HepG2 (cell line): ENCODE results near the gene SEC11A. TPM values are rescaled to one million over a fixed set of nuclear protein-coding genes. Genes with fewer than 3 reads are reported as not detected.

Experiments
- ATAC-seq: fragments of 200-7000 bp; cut with Tn5 transposase; 3 replicates; pipeline ENCODE4 v1.9.1; 2020; ENCODE audit warnings: mild to moderate bottlenecking, moderate library complexity
- BruUV-seq: library from RNA; stranded (reverse); fragments of 400-500 nt; replicated peaks from 2 replicates; lab custom pipeline; 2021; lab: Mats Ljungman, UMichigan
- CTCF ChIA-PET: fragments of 300-600 bp; formaldehyde crosslinking; extraction: SDS; loops from one replicate; lab custom pipeline; 2021; ENCODE audit warnings: low total read pairs, inconsistent platforms, low intra/inter-chr PET ratio; lab: Yijun Ruan, JAX
- POLR2A ChIA-PET: fragments of 350-600 bp; sonication (Branson Sonifier 250); formaldehyde crosslinking; loops from one replicate; lab custom pipeline; 2020; ENCODE audit warnings: antibody characterized with exemption, inconsistent platforms; lab: Yijun Ruan, JAX
- DNase-seq: peaks from one replicate; pipeline ENCODE4 v3.0.0-alpha.2; 2015; ENCODE audit warnings: low spot score
- FAIRE-seq: peaks from 3 replicates; lab custom pipeline; 2011; peaks lifted over from hg19 to GRCh38; lab: Jason Lieb, UNC
- H2AFZ ChIP-seq: one replicate; pipeline ENCODE4 v1.6.1; 2011; ENCODE audit warnings: low read length, inconsistent platforms
- H3K27ac ChIP-seq: fragments of 300-600 bp; 3 replicates; pipeline ENCODE4 v1.8.0; 2011; ENCODE audit warnings: mixed run types, mild to moderate bottlenecking, mixed read lengths, low read length, inconsistent platforms; ENCODE audit not compliant: insufficient read depth; ENCODE audit errors: extremely low read length
- H3K27me3 ChIP-seq, 2 experiments: fragments of 200-600 bp in 1 of 2; 2 replicates in 1 of 2; 3 replicates in 1 of 2; pipeline versions ENCODE4 v1.6.0 to v1.8.0; 2011; ENCODE audit warnings: low read length in 2 of 2, mild to moderate bottlenecking in 2 of 2, moderate library complexity in 2 of 2, inconsistent platforms in 1 of 2; ENCODE audit not compliant: insufficient read depth in 2 of 2, control insufficient read depth in 1 of 2
- H3K36me3 ChIP-seq, 2 experiments: fragments of 200-600 bp in 1 of 2; replicated peaks in 1 of 2; 2 replicates in 1 of 2; 3 replicates in 1 of 2; pipeline versions ENCODE4 v1.5.1 to v1.8.0; 2011; ENCODE audit warnings: low read length in 2 of 2, inconsistent platforms in 1 of 2; ENCODE audit not compliant: insufficient read depth in 2 of 2, control insufficient read depth in 1 of 2
- H3K4me1 ChIP-seq: 2 replicates; pipeline ENCODE4 v1.5.1; 2012; ENCODE audit warnings: low read length, inconsistent platforms; ENCODE audit not compliant: insufficient read depth
- H3K4me2 ChIP-seq: 2 replicates; pipeline ENCODE4 v1.6.0; 2011; ENCODE audit warnings: low read depth, low read length, inconsistent platforms
- H3K4me3 ChIP-seq, 3 experiments: fragments of 200-600 bp in 1 of 3; sonication (generic), shearing (Covaris generic) in 1 of 3; replicated peaks in 1 of 3; 2 replicates each; pipeline ENCODE4 v1.5.1; 2011 to 2016; ENCODE audit warnings: low read length in 3 of 3, inconsistent platforms in 2 of 3, low read depth in 2 of 3, mild to moderate bottlenecking in 2 of 3, control low read depth in 1 of 3, mixed read lengths in 1 of 3; ENCODE audit not compliant: insufficient read depth in 1 of 3
- H3K79me2 ChIP-seq: one replicate; pipeline ENCODE4 v1.6.1; 2011; ENCODE audit warnings: low read length, inconsistent platforms; ENCODE audit not compliant: insufficient read depth
- H3K9ac ChIP-seq: 2 replicates; pipeline ENCODE4 v1.6.0; 2011; ENCODE audit warnings: mild to moderate bottlenecking, low read depth, low read length, inconsistent platforms; ENCODE audit not compliant: insufficient read depth
- H3K9me3 ChIP-seq: 2 replicates; pipeline ENCODE4 v1.5.1; 2012; ENCODE audit warnings: mild to moderate bottlenecking, low read length
- H4K20me1 ChIP-seq: 2 replicates; pipeline ENCODE4 v1.6.0; 2011; ENCODE audit warnings: inconsistent platforms, mild to moderate bottlenecking, low read length, moderate library complexity; ENCODE audit not compliant: insufficient read depth
- IKZF5 ChIP-seq: IDR thresholded peaks from 2 replicates; pipeline ENCODE4 v1.6.1; 2018; ENCODE audit warnings: missing genetic modification reagents, mild to moderate bottlenecking, missing compliant biosample characterization
- ZBTB10 ChIP-seq: sonication (generic); formaldehyde crosslinking; IDR thresholded peaks from 2 replicates; pipeline ENCODE4 v1.4.0; 2020; ENCODE audit warnings: missing genetic modification reagents, borderline replicate concordance
- ZNF230 ChIP-seq: sonication (generic); formaldehyde crosslinking; IDR thresholded peaks from 2 replicates; pipeline ENCODE4 v1.4.0; 2020; ENCODE audit warnings: mild to moderate bottlenecking, missing genetic modification reagents
- WGBS: methylation state at CpG from one replicate; pipeline ENCODE4 v1.1.6; 2017; ENCODE audit warnings: low lambda C conversion rate; 5-methylcytosine and 5-hydroxymethylcytosine counted together
- in situ Hi-C: cut with HindIII; loops from 2 replicates; pipeline ENCODE4 v1.10.0; 2017; ENCODE audit warnings: low pct_unique_long_range_greater_than_20kb; ENCODE audit not compliant: extremely low pct_ligation_motif_present
- intact Hi-C: fragments of 100-400 bp; cut with micrococcal nuclease; formaldehyde crosslinking; loops from one replicate; pipeline ENCODE4 v1.10.0; 2022; ENCODE audit not compliant: unreplicated experiment
- polyA plus RNA-seq, 8 experiments: library from polyadenylated mRNA; depleted of rRNA in 3 of 8; stranded (reverse) in 7 of 8; unstranded in 1 of 8; fragments of >200 nt; fragmentation: Illumina TruSeq in 4 of 8; extraction: Trizol in 4 of 8; gene quantifications; 2 replicates each; pipeline versions ENCODE4 v1.2.1 to v1.2.3, GENCODE V29; 2011 to 2016; ENCODE audit warnings: low read depth in 4 of 8, missing spikeins in 1 of 8, mixed read lengths in 1 of 8; ENCODE audit not compliant: insufficient read depth in 1 of 8
- total RNA-seq, 5 experiments: library from RNA; depleted of rRNA; stranded (reverse); fragments of >200 nt; fragmentation: Illumina TruSeq; extraction: Trizol; gene quantifications; 2 replicates each; pipeline ENCODE4 v1.2.3, GENCODE V29; 2016; ENCODE audit warnings: low read depth in 1 of 5
- TF ChIP-seq, protein P1 (sequence below): sonication (generic); formaldehyde crosslinking; IDR thresholded peaks from 2 replicates; pipeline ENCODE4 v1.5.0; 2020; ENCODE audit warnings: missing genetic modification reagents
- TF ChIP-seq, protein P2 (sequence below): sonication (generic); formaldehyde crosslinking; IDR thresholded peaks from 2 replicates; pipeline ENCODE4 v1.8.1; 2023; ENCODE audit warnings: mild to moderate bottlenecking, missing genetic modification reagents
- TF ChIP-seq, protein P3 (sequence below): sonication (generic); formaldehyde crosslinking; IDR thresholded peaks from 2 replicates; pipeline ENCODE4 v1.4.0; 2020; ENCODE audit warnings: missing genetic modification reagents, borderline replicate concordance

SEC11A gene
- total and polyA plus RNA-seq, 2 of the 13 experiments (the other 11 are each of a cell fraction or from before 2014, with no cell fraction given) = 141 to 230 TPM

DNA sequence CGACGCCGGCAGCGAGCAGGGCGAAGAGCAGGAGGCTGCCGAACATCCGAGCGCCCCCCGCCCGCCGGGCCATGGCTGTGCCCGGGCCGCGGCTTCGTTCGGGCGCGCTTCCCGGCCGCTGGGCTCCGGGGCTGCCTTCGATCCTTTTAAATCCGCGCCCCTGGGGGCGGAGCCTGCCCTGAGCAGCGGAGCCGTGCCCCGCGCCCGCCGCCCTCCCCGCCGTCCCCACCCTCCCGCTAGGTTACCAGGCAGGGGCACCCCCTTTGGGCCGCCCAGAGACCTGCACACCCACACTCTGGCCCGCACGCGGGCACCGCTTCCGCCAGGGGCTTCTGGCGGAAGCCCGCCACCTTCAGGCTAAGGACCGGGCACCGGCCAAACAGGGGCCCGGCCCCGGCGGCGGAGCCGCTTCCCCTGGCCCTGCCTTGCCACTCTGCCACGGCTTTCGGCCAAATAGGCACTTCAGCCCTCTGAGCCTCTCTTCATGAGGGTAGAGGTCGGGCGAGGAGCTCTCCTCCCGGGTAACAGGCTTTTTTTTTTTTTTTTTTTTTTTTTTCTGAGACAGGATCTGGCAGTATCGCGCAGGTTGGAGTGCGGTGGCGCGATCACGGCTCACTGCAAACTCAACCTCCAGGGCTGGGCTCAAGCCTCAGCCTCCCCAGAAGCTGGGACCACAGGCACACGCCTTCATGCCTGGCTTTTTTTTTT lies 57.7 kb downstream of the SEC11A start, which contains the start of gene NMB (continued):
- TF ChIP-seq, protein P1, sequence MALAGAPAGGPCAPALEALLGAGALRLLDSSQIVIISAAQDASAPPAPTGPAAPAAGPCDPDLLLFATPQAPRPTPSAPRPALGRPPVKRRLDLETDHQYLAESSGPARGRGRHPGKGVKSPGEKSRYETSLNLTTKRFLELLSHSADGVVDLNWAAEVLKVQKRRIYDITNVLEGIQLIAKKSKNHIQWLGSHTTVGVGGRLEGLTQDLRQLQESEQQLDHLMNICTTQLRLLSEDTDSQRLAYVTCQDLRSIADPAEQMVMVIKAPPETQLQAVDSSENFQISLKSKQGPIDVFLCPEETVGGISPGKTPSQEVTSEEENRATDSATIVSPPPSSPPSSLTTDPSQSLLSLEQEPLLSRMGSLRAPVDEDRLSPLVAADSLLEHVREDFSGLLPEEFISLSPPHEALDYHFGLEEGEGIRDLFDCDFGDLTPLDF (CRISPR knock-in tag) = 0 out of 2 replicates have a peak, but pooled peaks have one; percentile 64
- TF ChIP-seq ZBTB10 (CRISPR knock-in tag) (peak; percentile 68), IKZF5 (CRISPR knock-in tag) (peak; percentile 22; the same call in 1 of the 2 replicates), ZNF230 (CRISPR knock-in tag) (no peak)

GRCh38 chr15:84657748-84658079 lies 58.2 kb downstream of the SEC11A start:
- ChIA-PET POLR2A (interaction anchor here (1.1 to 2.6 kb wide), 3 partner anchors 26 to 57 kb away, joined by 4 to 11 read pairs (median 9); partner anchors contain the start of gene ZSCAN2), CTCF (interaction anchor here (1.2 to 2.4 kb wide), 2 partner anchors 58 to 70 kb away, joined by 4 to 34 read pairs; partner anchors contain the start of gene ZSCAN2)
- H3K4me1 ChIP-seq = peaks cover 57% of the 10 kb centered on the region
- ATAC-seq (no peak), DNase-seq (no peak), FAIRE-seq (no peak)
- H3K9ac ChIP-seq = peak overlapping the region; percentile 71
- peak overlapping the region; percentile 87 for H3K4me2 ChIP-seq
- in situ Hi-C loops = loop anchor here (5.0 to 10.0 kb wide), 2 partner anchors 70 to 267 kb away; no protein-coding TSS in a partner anchor
- peaks cover 11% of the 10 kb centered on the region for H3K79me2 ChIP-seq
- peak overlapping the region; percentile 78 for H3K27ac ChIP-seq
- WGBS = 77% methylated on average over 4 of the region's 17 CpGs
- no peaks in the 10 kb centered on the region for H3K9me3 ChIP-seq
- H2AFZ ChIP-seq = no peak overlapping the region
- peak overlapping the region; percentile 52 to 75 (median 56) for H3K4me3 ChIP-seq
- no peaks in the 10 kb centered on the region; a peak in 1 of 5 replicates for H3K36me3 ChIP-seq
- intact Hi-C loops = loop anchor here (1.0 to 10.0 kb wide), 5 partner anchors 58 to 271 kb away; partner anchors contain the start of genes ALPK3 and SEC11A
- no TSS peak for BruUV-seq
- no peaks in the 10 kb centered on the region; a peak in 1 of 5 replicates for H3K27me3 ChIP-seq
- H4K20me1 ChIP-seq = no peaks in the 10 kb centered on the region
- TF ChIP-seq, protein P2, sequence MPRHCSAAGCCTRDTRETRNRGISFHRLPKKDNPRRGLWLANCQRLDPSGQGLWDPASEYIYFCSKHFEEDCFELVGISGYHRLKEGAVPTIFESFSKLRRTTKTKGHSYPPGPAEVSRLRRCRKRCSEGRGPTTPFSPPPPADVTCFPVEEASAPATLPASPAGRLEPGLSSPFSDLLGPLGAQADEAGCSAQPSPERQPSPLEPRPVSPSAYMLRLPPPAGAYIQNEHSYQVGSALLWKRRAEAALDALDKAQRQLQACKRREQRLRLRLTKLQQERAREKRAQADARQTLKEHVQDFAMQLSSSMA (CRISPR knock-in tag) = 0 out of 2 replicates have a peak, but pooled peaks have one; percentile 73
- TF ChIP-seq, protein P3, sequence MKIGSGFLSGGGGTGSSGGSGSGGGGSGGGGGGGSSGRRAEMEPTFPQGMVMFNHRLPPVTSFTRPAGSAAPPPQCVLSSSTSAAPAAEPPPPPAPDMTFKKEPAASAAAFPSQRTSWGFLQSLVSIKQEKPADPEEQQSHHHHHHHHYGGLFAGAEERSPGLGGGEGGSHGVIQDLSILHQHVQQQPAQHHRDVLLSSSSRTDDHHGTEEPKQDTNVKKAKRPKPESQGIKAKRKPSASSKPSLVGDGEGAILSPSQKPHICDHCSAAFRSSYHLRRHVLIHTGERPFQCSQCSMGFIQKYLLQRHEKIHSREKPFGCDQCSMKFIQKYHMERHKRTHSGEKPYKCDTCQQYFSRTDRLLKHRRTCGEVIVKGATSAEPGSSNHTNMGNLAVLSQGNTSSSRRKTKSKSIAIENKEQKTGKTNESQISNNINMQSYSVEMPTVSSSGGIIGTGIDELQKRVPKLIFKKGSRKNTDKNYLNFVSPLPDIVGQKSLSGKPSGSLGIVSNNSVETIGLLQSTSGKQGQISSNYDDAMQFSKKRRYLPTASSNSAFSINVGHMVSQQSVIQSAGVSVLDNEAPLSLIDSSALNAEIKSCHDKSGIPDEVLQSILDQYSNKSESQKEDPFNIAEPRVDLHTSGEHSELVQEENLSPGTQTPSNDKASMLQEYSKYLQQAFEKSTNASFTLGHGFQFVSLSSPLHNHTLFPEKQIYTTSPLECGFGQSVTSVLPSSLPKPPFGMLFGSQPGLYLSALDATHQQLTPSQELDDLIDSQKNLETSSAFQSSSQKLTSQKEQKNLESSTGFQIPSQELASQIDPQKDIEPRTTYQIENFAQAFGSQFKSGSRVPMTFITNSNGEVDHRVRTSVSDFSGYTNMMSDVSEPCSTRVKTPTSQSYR (CRISPR knock-in tag) = no peak
